IMR-90 (cell line): ENCODE data around the gene IGFL3. TPM values are rescaled to one million over a fixed set of nuclear protein-coding genes. Genes with fewer than 3 reads are reported as not detected.

Experiments used
- ATAC-seq: fragments of 200-7000 bp; cut with Tn5 transposase; 2 replicates; pipeline ENCODE4 v1.9.1; 2020; ENCODE audit warnings: low read depth, mild to moderate bottlenecking, moderate library complexity
- BruUV-seq: library from RNA; stranded (reverse); fragments of 400-500 nt; replicated peaks from 2 replicates; lab custom pipeline; 2021; lab: Mats Ljungman, UMichigan
- CTCF ChIA-PET: fragments of 300-600 bp; formaldehyde crosslinking; extraction: SDS; loops from one replicate; lab custom pipeline; 2021; ENCODE audit warnings: antibody characterized with exemption; lab: Yijun Ruan, JAX
- POLR2A ChIA-PET: fragments of 300-600 bp; sonication (Branson Sonifier 250); formaldehyde crosslinking; loops from one replicate; lab custom pipeline; 2022; ENCODE audit warnings: antibody characterized with exemption; ENCODE audit not compliant: unreplicated experiment; lab: Charles Lee
- DNase-seq: peaks from one replicate; pipeline ENCODE4 v3.0.0; 2013
- H2AFZ ChIP-seq: replicated peaks from 2 replicates; pipeline ENCODE3; 2013; ENCODE audit warnings: low read length, mild to moderate bottlenecking; ENCODE audit not compliant: poor library complexity
- H2AK5ac ChIP-seq: 2 replicates; pipeline ENCODE4 v1.6.1; 2013; ENCODE audit warnings: low read depth, low read length, inconsistent platforms
- H2AK9ac ChIP-seq: replicated peaks from 2 replicates; pipeline ENCODE3; 2013; ENCODE audit warnings: mild to moderate bottlenecking, low read depth, low read length, moderate library complexity; ENCODE audit not compliant: poor library complexity
- H2BK120ac ChIP-seq: 2 replicates; pipeline ENCODE4 v1.6.1; 2013; ENCODE audit warnings: low read depth, low read length, inconsistent platforms
- H2BK15ac ChIP-seq: 3 replicates; pipeline ENCODE4 v1.6.1; 2013; ENCODE audit warnings: low read depth, low read length, inconsistent platforms
- H2BK20ac ChIP-seq: 2 replicates; pipeline ENCODE4 v1.6.1; 2013; ENCODE audit warnings: low read depth, mild to moderate bottlenecking, inconsistent platforms, low read length, moderate library complexity
- H2BK5ac ChIP-seq: 2 replicates; pipeline ENCODE4 v1.6.1; 2013; ENCODE audit warnings: mild to moderate bottlenecking, low read depth, low read length, inconsistent platforms; ENCODE audit not compliant: poor library complexity, severe bottlenecking
- H3K14ac ChIP-seq: replicated peaks from 2 replicates; pipeline ENCODE4 v1.6.1; 2013; ENCODE audit warnings: low read depth, low read length, inconsistent platforms
- H3K18ac ChIP-seq: 2 replicates; pipeline ENCODE4 v1.6.1; 2013; ENCODE audit warnings: low read depth, low read length, control low read depth
- H3K23ac ChIP-seq: 2 replicates; pipeline ENCODE4 v1.6.1; 2013; ENCODE audit warnings: low read depth, low read length, inconsistent platforms
- H3K27ac ChIP-seq: 2 replicates; pipeline ENCODE4 v1.5.1; 2013; ENCODE audit warnings: mild to moderate bottlenecking, control low read depth, low read length; ENCODE audit not compliant: insufficient read depth
- H3K27me3 ChIP-seq: 2 replicates; pipeline ENCODE4 v1.6.1; 2013; ENCODE audit warnings: low read length; ENCODE audit not compliant: control insufficient read depth, insufficient read depth
- H3K36me3 ChIP-seq: 2 replicates; pipeline ENCODE4 v1.6.1; 2013; ENCODE audit warnings: low read length, mixed read lengths; ENCODE audit not compliant: control insufficient read depth, insufficient read depth
- H3K4ac ChIP-seq: 2 replicates; pipeline ENCODE4 v1.6.1; 2013; ENCODE audit warnings: low read depth, low read length, inconsistent platforms
- H3K4me1 ChIP-seq: 2 replicates; pipeline ENCODE4 v1.6.1; 2013; ENCODE audit warnings: low read length, mixed read lengths; ENCODE audit not compliant: control insufficient read depth, insufficient read depth
- H3K4me2 ChIP-seq: 2 replicates; pipeline ENCODE4 v1.6.1; 2013; ENCODE audit warnings: low read depth, mild to moderate bottlenecking, control low read depth, low read length, moderate library complexity
- H3K4me3 ChIP-seq: 2 replicates; pipeline ENCODE4 v1.5.1; 2013; ENCODE audit warnings: low read depth, mild to moderate bottlenecking, control low read depth, low read length, moderate library complexity; ENCODE audit not compliant: insufficient read depth
- H3K56ac ChIP-seq: 2 replicates; pipeline ENCODE4 v1.6.1; 2013; ENCODE audit warnings: low read length, inconsistent platforms; ENCODE audit not compliant: insufficient read depth; ENCODE audit errors: extremely low read depth
- H3K79me1 ChIP-seq, 2 experiments: 2 replicates each; pipeline ENCODE4 v1.6.1; 2013; ENCODE audit warnings: low read length in 2 of 2, inconsistent platforms in 1 of 2, low read depth in 1 of 2
- H3K9ac ChIP-seq: 2 replicates; pipeline ENCODE4 v1.6.1; 2013; ENCODE audit warnings: low read depth, low read length, control low read depth
- H3K9me1 ChIP-seq: 2 replicates; pipeline ENCODE4 v1.6.1; 2013; ENCODE audit warnings: low read length, inconsistent platforms; ENCODE audit not compliant: insufficient read depth
- H3K9me3 ChIP-seq: 2 replicates; pipeline ENCODE4 v1.6.1; 2013; ENCODE audit warnings: low read length; ENCODE audit not compliant: control insufficient read depth, insufficient read depth
- H4K20me1 ChIP-seq: 2 replicates; pipeline ENCODE4 v1.6.1; 2013; ENCODE audit warnings: low read length, inconsistent platforms; ENCODE audit not compliant: insufficient read depth
- H4K5ac ChIP-seq: 2 replicates; pipeline ENCODE4 v1.6.1; 2013; ENCODE audit warnings: mild to moderate bottlenecking, low read depth, low read length, control low read depth
- H4K8ac ChIP-seq, 2 experiments: 2 replicates each; pipeline ENCODE4 v1.6.1; 2013; ENCODE audit warnings: low read depth in 2 of 2, low read length in 2 of 2, control low read depth in 1 of 2, inconsistent platforms in 1 of 2
- H4K91ac ChIP-seq: 2 replicates; pipeline ENCODE4 v1.6.1; 2013; ENCODE audit warnings: low read depth, low read length, inconsistent platforms; ENCODE audit not compliant: insufficient read depth
- CTCF ChIP-seq: conservative IDR thresholded peaks from 2 replicates; pipeline ENCODE4 v1.5.1; 2012; ENCODE audit warnings: mild to moderate bottlenecking, low read depth, low read length, improper control_type of control experiment
- MAFK ChIP-seq: IDR thresholded peaks from 2 replicates; pipeline ENCODE4 v1.6.1; 2012; ENCODE audit warnings: low read depth, low read length, improper control_type of control experiment
- MAZ ChIP-seq: IDR thresholded peaks from 2 replicates; pipeline ENCODE4 v1.6.1; 2012; ENCODE audit warnings: low read depth, mild to moderate bottlenecking, low read length, improper control_type of control experiment, moderate library complexity, borderline replicate concordance
- MXI1 ChIP-seq: IDR thresholded peaks from 2 replicates; pipeline ENCODE4 v1.6.1; 2012; ENCODE audit warnings: low read depth, mild to moderate bottlenecking, low read length, moderate library complexity, borderline replicate concordance
- NFE2L2 ChIP-seq: fragments of 150-350 bp; IDR thresholded peaks from 2 replicates; pipeline ENCODE4 v1.6.1; 2016; ENCODE audit warnings: low read depth, mild to moderate bottlenecking, low read length
- POLR2A ChIP-seq: IDR thresholded peaks from 2 replicates; pipeline ENCODE4 v1.6.1; 2012; ENCODE audit warnings: mild to moderate bottlenecking, low read depth, low read length
- RFX5 ChIP-seq: IDR thresholded peaks from 2 replicates; pipeline ENCODE4 v1.8.0; 2012; ENCODE audit warnings: low read depth, mild to moderate bottlenecking, low read length, moderate library complexity
- WGBS, 2 experiments: methylation state at CpG; one replicate each; pipeline versions ENCODE4 v1.1.5 to v1.1.7; 2013; ENCODE audit warnings: missing lambda C conversion rate in 2 of 2; ENCODE audit not compliant: insufficient read length in 1 of 2; ENCODE audit errors: extremely low coverage in 2 of 2; 5-methylcytosine and 5-hydroxymethylcytosine counted together
- dilution Hi-C: fragments of 300-500 bp; cut with HindIII; formaldehyde crosslinking; loops from one replicate; pipeline ENCODE4 v1.14.3; 2018; ENCODE audit warnings: low sequenced_read_pairs; ENCODE audit not compliant: unreplicated experiment
- in situ Hi-C: fragments of 300-500 bp; cut with MboI; formaldehyde crosslinking; loops from 3 replicates; pipeline ENCODE4 v1.14.3; 2019; ENCODE audit warnings: low sequenced_read_pairs, inconsistent platforms, mixed read lengths
- intact Hi-C: fragments of 100-400 bp; cut with micrococcal nuclease; formaldehyde crosslinking; loops from 2 replicates; pipeline ENCODE4 v1.10.0; 2022
- polyA plus RNA-seq, 3 experiments: library from polyadenylated mRNA; depleted of rRNA; stranded (reverse); fragments of >200 nt; gene quantifications; 2 replicates each; pipeline ENCODE4 v1.2.3, GENCODE V29; 2012; ENCODE audit warnings: low replicate concordance in 1 of 3
- total RNA-seq: library from RNA; depleted of rRNA; stranded (reverse); fragments of >200 nt; gene quantifications from 2 replicates; pipeline ENCODE4 v1.2.3, GENCODE V29; 2012

The IGFL3 gene
- total and polyA plus RNA-seq, 2 of the 4 experiments (the other 2 are of a cell fraction) = not detected

- no peak overlapping the region for H3K4me3 ChIP-seq
- H3K9me1 ChIP-seq = no peaks in the 10 kb centered on the region
- no peak overlapping the region for H2AK5ac ChIP-seq
- H2BK120ac ChIP-seq = no peak overlapping the region
- peaks cover 32% of the 10 kb centered on the region for H3K27me3 ChIP-seq
- dilution Hi-C loops (no loop called here), in situ Hi-C loops (no loop called here), intact Hi-C loops (no loop called here)
- no peak overlapping the region for H3K23ac ChIP-seq
- no TSS peak for BruUV-seq
- no peaks in the 10 kb centered on the region for H4K20me1 ChIP-seq
- no peak overlapping the region for H3K14ac ChIP-seq
- H2AFZ ChIP-seq = no peak overlapping the region
- TF ChIP-seq MXI1 (no peak), CTCF (no peak), MAFK (no peak), MAZ (no peak), RFX5 (no peak), NFE2L2 (no peak), POLR2A (no peak)
- H4K5ac ChIP-seq = no peak overlapping the region
- H3K4me1 ChIP-seq = no peaks in the 10 kb centered on the region
- H2AK9ac ChIP-seq = no peak overlapping the region
- no peak overlapping the region for H4K91ac ChIP-seq
- no peak overlapping the region for H3K4ac ChIP-seq
- H4K8ac ChIP-seq = no peak overlapping the region
- no peaks in the 10 kb centered on the region for H3K36me3 ChIP-seq
- H2BK20ac ChIP-seq = no peak overlapping the region
- no peak overlapping the region for H3K9ac ChIP-seq
- DNase-seq (no peak), ATAC-seq (no peak)
- no peaks in the 10 kb centered on the region for H3K79me1 ChIP-seq
- H3K27ac ChIP-seq = no peak overlapping the region
- H3K18ac ChIP-seq = no peak overlapping the region
- H3K4me2 ChIP-seq = no peak overlapping the region
- H2BK5ac ChIP-seq = no peak overlapping the region
- H3K56ac ChIP-seq = no peak overlapping the region
- ChIA-PET CTCF (no interaction called here), POLR2A (no interaction called here)
- H2BK15ac ChIP-seq = no peak overlapping the region
- no CpG with 5 or more reads among the region's 7 CpGs for WGBS, 2 experiments
- peaks cover 2% of the 10 kb centered on the region; the same call in 1 of the 2 replicates for H3K9me3 ChIP-seq
Measured at GRCh38 chr19:46160233-46160775, 35.8 kb upstream of the IGFL3 start.
